HEK293 (cell line): Measurements from ENCODE around the gene ZNF76.

Experiments used
- CTCF ChIA-PET: fragments of 350-600 bp; formaldehyde crosslinking; extraction: SDS; loops from one replicate; lab custom pipeline; 2021; ENCODE audit warnings: antibody characterized with exemption; lab: Yijun Ruan, JAX
- POLR2A ChIA-PET: fragments of 300-600 bp; formaldehyde crosslinking; extraction: SDS; loops from one replicate; lab custom pipeline; 2020; ENCODE audit warnings: antibody characterized with exemption, inconsistent platforms; lab: Yijun Ruan, JAX
- H3K27ac ChIP-seq: fragments of 200-500 bp; sonication (Bioruptor generic); 2 replicates; pipeline ENCODE4 v1.5.1; 2014; ENCODE audit warnings: low read depth, low read length, control low read depth, inconsistent platforms; ENCODE audit errors: extremely low read depth
- H3K36me3 ChIP-seq, 2 experiments: fragments of 200-500 bp in 1 of 2; sonication (Bioruptor generic) in 1 of 2; 1 replicate in 1 of 2; 2 replicates in 1 of 2; pipeline ENCODE4 v1.5.1; 2014 to 2017; ENCODE audit warnings: inconsistent platforms in 2 of 2, low read length in 2 of 2; ENCODE audit not compliant: control insufficient read depth in 2 of 2, insufficient read depth in 1 of 2
- H3K4me1 ChIP-seq: fragments of 200-500 bp; sonication (Bioruptor generic); 2 replicates; pipeline ENCODE4 v1.5.1; 2014; ENCODE audit warnings: mild to moderate bottlenecking, low read length, inconsistent platforms; ENCODE audit not compliant: control insufficient read depth, insufficient read depth
- H3K4me3 ChIP-seq: 2 replicates; pipeline ENCODE4 v1.5.1; 2011; ENCODE audit warnings: low read depth, mild to moderate bottlenecking, control low read depth, low read length, moderate library complexity
- H3K9me3 ChIP-seq: fragments of 200-500 bp; sonication (Bioruptor generic); 2 replicates; pipeline ENCODE4 v1.5.1; 2014; ENCODE audit warnings: low read depth, low read length, inconsistent platforms; ENCODE audit not compliant: control insufficient read depth, insufficient read depth
- BCL11B ChIP-seq: fragments of 450-650 bp; formaldehyde crosslinking; IDR thresholded peaks from 2 replicates; pipeline ENCODE4 v1.5.1; 2016; ENCODE audit warnings: low read depth, missing biosample characterization, missing genetic modification characterization
- GLIS1 ChIP-seq: fragments of 450-650 bp; formaldehyde crosslinking; IDR thresholded peaks from 2 replicates; pipeline ENCODE4 v1.5.1; 2016; ENCODE audit warnings: missing biosample characterization, missing genetic modification characterization
- MYNN ChIP-seq: fragments of 450-650 bp; formaldehyde crosslinking; IDR thresholded peaks from 2 replicates; pipeline ENCODE4 v1.5.1; 2016; ENCODE audit warnings: missing biosample characterization, missing genetic modification characterization, borderline replicate concordance
- PBX3 ChIP-seq: sonication (generic); formaldehyde crosslinking; IDR thresholded peaks from 2 replicates; pipeline ENCODE4 v1.8.1; 2022; ENCODE audit warnings: mild to moderate bottlenecking, moderate library complexity, missing genetic modification reagents
- TSHZ1 ChIP-seq: fragments of 450-650 bp; formaldehyde crosslinking; IDR thresholded peaks from 2 replicates; pipeline ENCODE4 v1.5.1; 2016; ENCODE audit warnings: missing biosample characterization, missing genetic modification characterization, borderline replicate concordance
- WT1 ChIP-seq: fragments of 450-650 bp; formaldehyde crosslinking; IDR thresholded peaks from 2 replicates; pipeline ENCODE4 v1.5.1; 2016; ENCODE audit warnings: missing biosample characterization, missing genetic modification characterization
- ZBTB21 ChIP-seq: fragments of 450-650 bp; formaldehyde crosslinking; IDR thresholded peaks from 2 replicates; pipeline ENCODE4 v1.5.1; 2017; ENCODE audit warnings: missing biosample characterization, missing genetic modification characterization
- ZFP69B ChIP-seq: fragments of 450-650 bp; formaldehyde crosslinking; IDR thresholded peaks from 2 replicates; pipeline ENCODE4 v1.5.1; 2016; ENCODE audit warnings: missing biosample characterization, missing genetic modification characterization
- ZNF184 ChIP-seq: fragments of 450-650 bp; IDR thresholded peaks from 2 replicates; pipeline ENCODE4 v1.5.1; 2018; ENCODE audit warnings: missing biosample characterization, mild to moderate bottlenecking, missing genetic modification characterization
- ZNF398 ChIP-seq: fragments of 450-650 bp; formaldehyde crosslinking; IDR thresholded peaks from 2 replicates; pipeline ENCODE4 v1.5.1; 2017; ENCODE audit warnings: missing biosample characterization, missing genetic modification characterization
- ZNF473 ChIP-seq: fragments of 450-650 bp; formaldehyde crosslinking; IDR thresholded peaks from 2 replicates; pipeline ENCODE4 v1.5.1; 2017; ENCODE audit warnings: missing biosample characterization, missing genetic modification characterization
- ZNF48 ChIP-seq: fragments of 450-650 bp; formaldehyde crosslinking; IDR thresholded peaks from 2 replicates; pipeline ENCODE4 v1.5.1; 2016; ENCODE audit warnings: missing biosample characterization, missing genetic modification characterization
- ZNF513 ChIP-seq: fragments of 450-650 bp; IDR thresholded peaks from 2 replicates; pipeline ENCODE4 v1.5.1; 2018; ENCODE audit warnings: missing biosample characterization, missing genetic modification characterization
- ZNF530 ChIP-seq: fragments of 450-650 bp; formaldehyde crosslinking; IDR thresholded peaks from 2 replicates; pipeline ENCODE4 v1.5.1; 2016; ENCODE audit warnings: low read depth, missing biosample characterization, missing genetic modification characterization
- TF ChIP-seq, protein P1 (sequence below): fragments of 450-650 bp; formaldehyde crosslinking; IDR thresholded peaks from 2 replicates; pipeline ENCODE4 v1.5.1; 2016; ENCODE audit warnings: missing biosample characterization, missing genetic modification characterization
- TF ChIP-seq, protein P2 (sequence below): fragments of 450-650 bp; formaldehyde crosslinking; IDR thresholded peaks from 2 replicates; pipeline ENCODE4 v1.5.1; 2016; ENCODE audit warnings: missing biosample characterization, missing genetic modification characterization, borderline replicate concordance

The ZNF76 gene

GRCh38 chr6:35309611-35310264 lies 50.2 kb downstream of the ZNF76 start:
- no peak for TF ChIP-seq GLIS1 (tag by site-specific recombination)
- TF ChIP-seq, protein P1, sequence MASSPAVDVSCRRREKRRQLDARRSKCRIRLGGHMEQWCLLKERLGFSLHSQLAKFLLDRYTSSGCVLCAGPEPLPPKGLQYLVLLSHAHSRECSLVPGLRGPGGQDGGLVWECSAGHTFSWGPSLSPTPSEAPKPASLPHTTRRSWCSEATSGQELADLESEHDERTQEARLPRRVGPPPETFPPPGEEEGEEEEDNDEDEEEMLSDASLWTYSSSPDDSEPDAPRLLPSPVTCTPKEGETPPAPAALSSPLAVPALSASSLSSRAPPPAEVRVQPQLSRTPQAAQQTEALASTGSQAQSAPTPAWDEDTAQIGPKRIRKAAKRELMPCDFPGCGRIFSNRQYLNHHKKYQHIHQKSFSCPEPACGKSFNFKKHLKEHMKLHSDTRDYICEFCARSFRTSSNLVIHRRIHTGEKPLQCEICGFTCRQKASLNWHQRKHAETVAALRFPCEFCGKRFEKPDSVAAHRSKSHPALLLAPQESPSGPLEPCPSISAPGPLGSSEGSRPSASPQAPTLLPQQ (tag by site-specific recombination): peak; percentile 32; the same call in 1 of the 2 replicates
- TF ChIP-seq ZNF398 (tag by site-specific recombination): no peak
- no peak for TF ChIP-seq WT1
- no peak for TF ChIP-seq ZNF184 (tag by site-specific recombination)
- TF ChIP-seq, protein P2, sequence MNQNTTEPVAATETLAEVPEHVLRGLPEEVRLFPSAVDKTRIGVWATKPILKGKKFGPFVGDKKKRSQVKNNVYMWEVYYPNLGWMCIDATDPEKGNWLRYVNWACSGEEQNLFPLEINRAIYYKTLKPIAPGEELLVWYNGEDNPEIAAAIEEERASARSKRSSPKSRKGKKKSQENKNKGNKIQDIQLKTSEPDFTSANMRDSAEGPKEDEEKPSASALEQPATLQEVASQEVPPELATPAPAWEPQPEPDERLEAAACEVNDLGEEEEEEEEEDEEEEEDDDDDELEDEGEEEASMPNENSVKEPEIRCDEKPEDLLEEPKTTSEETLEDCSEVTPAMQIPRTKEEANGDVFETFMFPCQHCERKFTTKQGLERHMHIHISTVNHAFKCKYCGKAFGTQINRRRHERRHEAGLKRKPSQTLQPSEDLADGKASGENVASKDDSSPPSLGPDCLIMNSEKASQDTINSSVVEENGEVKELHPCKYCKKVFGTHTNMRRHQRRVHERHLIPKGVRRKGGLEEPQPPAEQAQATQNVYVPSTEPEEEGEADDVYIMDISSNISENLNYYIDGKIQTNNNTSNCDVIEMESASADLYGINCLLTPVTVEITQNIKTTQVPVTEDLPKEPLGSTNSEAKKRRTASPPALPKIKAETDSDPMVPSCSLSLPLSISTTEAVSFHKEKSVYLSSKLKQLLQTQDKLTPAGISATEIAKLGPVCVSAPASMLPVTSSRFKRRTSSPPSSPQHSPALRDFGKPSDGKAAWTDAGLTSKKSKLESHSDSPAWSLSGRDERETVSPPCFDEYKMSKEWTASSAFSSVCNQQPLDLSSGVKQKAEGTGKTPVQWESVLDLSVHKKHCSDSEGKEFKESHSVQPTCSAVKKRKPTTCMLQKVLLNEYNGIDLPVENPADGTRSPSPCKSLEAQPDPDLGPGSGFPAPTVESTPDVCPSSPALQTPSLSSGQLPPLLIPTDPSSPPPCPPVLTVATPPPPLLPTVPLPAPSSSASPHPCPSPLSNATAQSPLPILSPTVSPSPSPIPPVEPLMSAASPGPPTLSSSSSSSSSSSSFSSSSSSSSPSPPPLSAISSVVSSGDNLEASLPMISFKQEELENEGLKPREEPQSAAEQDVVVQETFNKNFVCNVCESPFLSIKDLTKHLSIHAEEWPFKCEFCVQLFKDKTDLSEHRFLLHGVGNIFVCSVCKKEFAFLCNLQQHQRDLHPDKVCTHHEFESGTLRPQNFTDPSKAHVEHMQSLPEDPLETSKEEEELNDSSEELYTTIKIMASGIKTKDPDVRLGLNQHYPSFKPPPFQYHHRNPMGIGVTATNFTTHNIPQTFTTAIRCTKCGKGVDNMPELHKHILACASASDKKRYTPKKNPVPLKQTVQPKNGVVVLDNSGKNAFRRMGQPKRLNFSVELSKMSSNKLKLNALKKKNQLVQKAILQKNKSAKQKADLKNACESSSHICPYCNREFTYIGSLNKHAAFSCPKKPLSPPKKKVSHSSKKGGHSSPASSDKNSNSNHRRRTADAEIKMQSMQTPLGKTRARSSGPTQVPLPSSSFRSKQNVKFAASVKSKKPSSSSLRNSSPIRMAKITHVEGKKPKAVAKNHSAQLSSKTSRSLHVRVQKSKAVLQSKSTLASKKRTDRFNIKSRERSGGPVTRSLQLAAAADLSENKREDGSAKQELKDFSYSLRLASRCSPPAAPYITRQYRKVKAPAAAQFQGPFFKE (tag by site-specific recombination): no peak
- TF ChIP-seq ZNF48: no peak
- TF ChIP-seq BCL11B: no peak
- peak; percentile 67 for TF ChIP-seq ZFP69B
- no peaks in the 10 kb centered on the region for H3K9me3 ChIP-seq
- CTCF ChIA-PET: interaction anchor here (0.7 to 1.8 kb wide), 4 partner anchors 16 to 158 kb away, joined by 3 to 8 read pairs (median 3); partner anchors contain the start of gene RPL10A
- H3K27ac ChIP-seq: no peak overlapping the region
- no peaks in the 10 kb centered on the region for H3K36me3 ChIP-seq
- no peak overlapping the region for H3K4me3 ChIP-seq
- POLR2A ChIA-PET: interaction anchor here (1.3 to 1.5 kb wide), 2 partner anchors 9 to 18 kb away, joined by 4 to 6 read pairs; no protein-coding TSS in a partner anchor
- H3K4me1 ChIP-seq: no peaks in the 10 kb centered on the region

- POLR2A ChIA-PET: interaction anchor here (1.3 to 1.5 kb wide), 2 partner anchors 8 to 17 kb away, joined by 4 to 6 read pairs; no protein-coding TSS in a partner anchor
- no peaks in the 10 kb centered on the region for H3K9me3 ChIP-seq
- no peak overlapping the region for H3K4me3 ChIP-seq
- H3K4me1 ChIP-seq: no peaks in the 10 kb centered on the region
- no peak overlapping the region for H3K27ac ChIP-seq
- CTCF ChIA-PET: interaction anchor here (0.6 to 1.8 kb wide), 3 partner anchors 15 to 139 kb away, joined by 3 to 8 read pairs (median 4); no protein-coding TSS in a partner anchor
- H3K36me3 ChIP-seq: no peaks in the 10 kb centered on the region
- TF ChIP-seq ZNF513 (tag by site-specific recombination) (no peak), TSHZ1 (no peak), ZBTB21 (tag by site-specific recombination) (no peak), MYNN (tag by site-specific recombination) (no peak), PBX3 (no peak), ZNF473 (tag by site-specific recombination) (no peak), ZNF530 (no peak)
Observed at GRCh38 chr6:35310265-35310831, 50.8 kb downstream of the ZNF76 start.
